Keratinocyte (primary cell): ENCODE measurements around the gene DESI2.

Experiments used
- EZH2 ChIP-seq: IDR thresholded peaks from one replicate; pipeline ENCODE4 v1.6.1; 2012; ENCODE audit warnings: inconsistent platforms, mild to moderate bottlenecking, low read length, moderate library complexity
- TF ChIP-seq, protein P1 (sequence below), 3 experiments: IDR thresholded peaks in 1 of 3; conservative IDR thresholded peaks in 1 of 3; optimal IDR thresholded peaks in 1 of 3; 2 replicates in 2 of 3; 3 replicates in 1 of 3; pipeline versions ENCODE3 to v1.5.1; 2011; ENCODE audit warnings: low read length in 3 of 3, mild to moderate bottlenecking in 3 of 3, moderate library complexity in 2 of 3, control low read depth in 1 of 3, inconsistent platforms in 1 of 3; ENCODE audit not compliant: insufficient read depth in 2 of 3; ENCODE audit errors: extremely low read depth in 1 of 3

DNA sequence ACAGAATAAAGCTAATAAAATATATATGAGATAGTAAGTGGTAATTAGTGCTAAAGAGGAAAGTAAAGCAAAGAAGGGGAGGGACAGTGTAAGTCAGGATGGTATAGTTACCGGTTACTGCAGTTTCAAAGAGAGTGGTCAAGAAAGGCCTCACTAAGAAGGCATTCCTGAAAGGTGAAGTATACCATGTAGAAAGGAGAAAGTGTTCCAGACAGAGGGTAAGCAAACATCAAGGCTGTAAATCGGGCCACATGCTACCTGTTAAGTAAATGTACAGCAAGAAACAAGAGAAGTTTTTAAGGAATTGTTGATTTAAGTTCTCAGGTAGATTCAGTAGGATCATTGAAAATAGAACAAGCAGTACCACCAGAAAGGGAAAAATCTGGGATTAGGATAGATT, 9.7 kb downstream of the DESI2 start:
- TF ChIP-seq, protein P1, sequence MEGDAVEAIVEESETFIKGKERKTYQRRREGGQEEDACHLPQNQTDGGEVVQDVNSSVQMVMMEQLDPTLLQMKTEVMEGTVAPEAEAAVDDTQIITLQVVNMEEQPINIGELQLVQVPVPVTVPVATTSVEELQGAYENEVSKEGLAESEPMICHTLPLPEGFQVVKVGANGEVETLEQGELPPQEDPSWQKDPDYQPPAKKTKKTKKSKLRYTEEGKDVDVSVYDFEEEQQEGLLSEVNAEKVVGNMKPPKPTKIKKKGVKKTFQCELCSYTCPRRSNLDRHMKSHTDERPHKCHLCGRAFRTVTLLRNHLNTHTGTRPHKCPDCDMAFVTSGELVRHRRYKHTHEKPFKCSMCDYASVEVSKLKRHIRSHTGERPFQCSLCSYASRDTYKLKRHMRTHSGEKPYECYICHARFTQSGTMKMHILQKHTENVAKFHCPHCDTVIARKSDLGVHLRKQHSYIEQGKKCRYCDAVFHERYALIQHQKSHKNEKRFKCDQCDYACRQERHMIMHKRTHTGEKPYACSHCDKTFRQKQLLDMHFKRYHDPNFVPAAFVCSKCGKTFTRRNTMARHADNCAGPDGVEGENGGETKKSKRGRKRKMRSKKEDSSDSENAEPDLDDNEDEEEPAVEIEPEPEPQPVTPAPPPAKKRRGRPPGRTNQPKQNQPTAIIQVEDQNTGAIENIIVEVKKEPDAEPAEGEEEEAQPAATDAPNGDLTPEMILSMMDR (optimal IDR thresholded peaks at IDR 0.05 in 1 of 3, IDR thresholded peaks at IDR 0.05 in 1 of 3, conservative IDR thresholded peaks at IDR 0.05 in 1 of 3; ENCODE audit: extremely low read depth in 1 of 3, insufficient read depth in 2 of 3, low read length in 3 of 3) = no peak
- TF ChIP-seq EZH2 = no peak
